Endothelial cell of umbilical vein (primary cell): ENCODE results near the gene RALGPS1.

Source experiments
- EZH2 ChIP-seq: IDR thresholded peaks from 2 replicates; pipeline ENCODE4 v1.6.1; 2012; ENCODE audit warnings: borderline replicate concordance, low read depth, mild to moderate bottlenecking, moderate library complexity, low read length, inconsistent platforms; ENCODE audit not compliant: severe bottlenecking
- GATA2 ChIP-seq: IDR thresholded peaks from 2 replicates; pipeline ENCODE4 v1.7.0; 2011; ENCODE audit warnings: low read depth, mild to moderate bottlenecking, moderate library complexity, mixed read lengths, low read length; ENCODE audit not compliant: insufficient read length, insufficient read depth
- MAX ChIP-seq: IDR thresholded peaks from 2 replicates; pipeline ENCODE4 v1.6.1; 2011; ENCODE audit not compliant: insufficient read depth, insufficient read length
- POLR2A ChIP-seq: IDR thresholded peaks from 2 replicates; pipeline ENCODE4 v1.6.1; 2012; ENCODE audit warnings: low read depth, mild to moderate bottlenecking, control low read depth, low read length
- POLR2AphosphoS5 ChIP-seq: IDR thresholded peaks from 2 replicates; pipeline ENCODE4 v1.6.1; 2012; ENCODE audit warnings: low read depth, mild to moderate bottlenecking, control low read depth, low read length, moderate library complexity; ENCODE audit not compliant: insufficient read depth
- TF ChIP-seq, protein P1 (sequence below), 2 donors: IDR thresholded peaks; 1 replicate in 1 of 2; 2 replicates in 1 of 2; pipeline ENCODE4 v1.5.1; 2011; ENCODE audit warnings: low read length in 2 of 2, mild to moderate bottlenecking in 2 of 2, moderate library complexity in 2 of 2, control low read depth in 1 of 2, inconsistent platforms in 1 of 2, low read depth in 1 of 2; ENCODE audit not compliant: insufficient read depth in 1 of 2; ENCODE audit errors: extremely low read depth in 1 of 2

- TF ChIP-seq POLR2AphosphoS5 (no peak), MAX (no peak), GATA2 (no peak), EZH2 (no peak), POLR2A (no peak)
- TF ChIP-seq, protein P1, sequence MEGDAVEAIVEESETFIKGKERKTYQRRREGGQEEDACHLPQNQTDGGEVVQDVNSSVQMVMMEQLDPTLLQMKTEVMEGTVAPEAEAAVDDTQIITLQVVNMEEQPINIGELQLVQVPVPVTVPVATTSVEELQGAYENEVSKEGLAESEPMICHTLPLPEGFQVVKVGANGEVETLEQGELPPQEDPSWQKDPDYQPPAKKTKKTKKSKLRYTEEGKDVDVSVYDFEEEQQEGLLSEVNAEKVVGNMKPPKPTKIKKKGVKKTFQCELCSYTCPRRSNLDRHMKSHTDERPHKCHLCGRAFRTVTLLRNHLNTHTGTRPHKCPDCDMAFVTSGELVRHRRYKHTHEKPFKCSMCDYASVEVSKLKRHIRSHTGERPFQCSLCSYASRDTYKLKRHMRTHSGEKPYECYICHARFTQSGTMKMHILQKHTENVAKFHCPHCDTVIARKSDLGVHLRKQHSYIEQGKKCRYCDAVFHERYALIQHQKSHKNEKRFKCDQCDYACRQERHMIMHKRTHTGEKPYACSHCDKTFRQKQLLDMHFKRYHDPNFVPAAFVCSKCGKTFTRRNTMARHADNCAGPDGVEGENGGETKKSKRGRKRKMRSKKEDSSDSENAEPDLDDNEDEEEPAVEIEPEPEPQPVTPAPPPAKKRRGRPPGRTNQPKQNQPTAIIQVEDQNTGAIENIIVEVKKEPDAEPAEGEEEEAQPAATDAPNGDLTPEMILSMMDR (IDR thresholded peaks at IDR 0.05; ENCODE audit: extremely low read depth in 1 of 2, insufficient read depth in 1 of 2, low read depth in 1 of 2, low read length in 2 of 2): no peak
Measured at GRCh38 chr9:127116088-127116726, 201.6 kb downstream of the RALGPS1 start.
